ENCODE measurements around the gene CYBA. TPM values are rescaled to one million over a fixed set of nuclear protein-coding genes. Genes with fewer than 3 reads are reported as not detected.

The CYBA gene
- total and polyA plus RNA-seq, 9 of the 15 experiments (the other 6 are each of a cell fraction or from before 2014, with no cell fraction given): 0.34 to 683 (median 93.0) TPM

DNA sequence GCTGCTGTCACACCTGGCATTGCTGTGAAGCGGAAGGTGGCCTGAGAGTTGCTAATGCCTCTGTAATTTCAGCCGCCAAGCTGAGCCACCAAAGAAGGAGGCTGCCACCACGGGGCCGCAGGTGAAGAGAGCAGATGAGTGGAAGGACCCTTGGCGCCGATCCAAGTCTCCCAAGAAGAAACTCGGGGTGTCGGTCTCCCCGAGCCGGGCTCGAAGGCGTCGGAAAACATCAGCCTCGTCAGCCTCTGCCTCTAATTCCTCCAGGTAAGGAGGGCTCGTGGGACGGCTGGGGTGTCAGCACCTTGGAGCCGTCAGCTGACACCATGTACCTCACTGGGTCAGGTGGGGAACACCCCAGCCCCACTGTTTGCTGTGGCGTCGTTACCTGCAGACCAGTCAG lies 28.7 kb downstream of the CYBA start:
- peaks cover 88% of the 10 kb centered on the region for H3K36me3 ChIP-seq (ENCODE audit: control insufficient read depth, insufficient read depth, low read length)
- peaks cover 17 to 42% of the 10 kb centered on the region in 2 experiments; a peak in 4 of 5 replicates for H3K4me1 ChIP-seq (replicated peaks in 1 of 2; ENCODE audit: control insufficient read depth in 2 of 2, insufficient read depth in 2 of 2, low read length in 2 of 2)
- CTCF ChIA-PET (ENCODE audit: low intra/inter-chr PET ratio): no interaction called here
- DNase-seq (ENCODE audit: extremely low read depth in 1 of 4, low spot score in 3 of 4) (no peak), FAIRE-seq (no peak), ATAC-seq (no peak)
- H2AFZ ChIP-seq (ENCODE audit: low read depth, low read length): no peak overlapping the region
- no peak overlapping the region for H3K27ac ChIP-seq (ENCODE audit: extremely low read depth, low read depth, low read length)
- TF ChIP-seq PHF8 (IDR thresholded peaks at IDR 0.05; ENCODE audit: borderline replicate concordance, low read length) (no peak), NFIC (IDR thresholded peaks at IDR 0.05) (peak; percentile 66)
- H3K9ac ChIP-seq (ENCODE audit: insufficient read depth in 1 of 2, low read depth in 2 of 2, low read length in 2 of 2): peak overlapping the region in 1 of 2 experiments; percentile 30; a peak in 1 of 4 replicates
- 95% methylated on average over 19 of the region's 19 CpGs for WGBS (ENCODE audit: insufficient coverage, low coverage, missing lambda C conversion rate)
- no TSS peak for BruUV-seq (replicated peaks)
- peaks cover 31% of the 10 kb centered on the region for H3K79me2 ChIP-seq (ENCODE audit: control insufficient read depth, insufficient read depth, low read length)
- H3K9me1 ChIP-seq (ENCODE audit: control insufficient read depth, insufficient read depth, low read length): peaks cover 4% of the 10 kb centered on the region
- POLR2A ChIA-PET: no interaction called here
- H3K27me3 ChIP-seq (ENCODE audit: control insufficient read depth in 2 of 2, insufficient read depth in 2 of 2, low read length in 2 of 2): no peaks in the 10 kb centered on the region
- intact Hi-C loops (cut with micrococcal nuclease): no loop called here
- H3K9me3 ChIP-seq (replicated peaks; ENCODE audit: control insufficient read depth, insufficient read depth, low read depth, low read length): no peaks in the 10 kb centered on the region
- H4K20me1 ChIP-seq (replicated peaks; ENCODE audit: control insufficient read depth, insufficient read depth, low read length): peaks cover 8% of the 10 kb centered on the region; the same call in 1 of the 2 replicates
- no peak overlapping the region for H3K4me3 ChIP-seq
- in situ Hi-C loops (cut with MboI): no loop called here
- H3K4me2 ChIP-seq (ENCODE audit: insufficient read depth, low read length): no peak overlapping the region

GRCh38 chr16:88619859-88620815 lies 30.7 kb downstream of the CYBA start:
- DNase-seq (ENCODE audit: extremely low read depth in 1 of 4, low spot score in 3 of 4) (no peak), FAIRE-seq (peak; percentile 59), ATAC-seq (no peak)
- CTCF ChIA-PET (ENCODE audit: low intra/inter-chr PET ratio): no interaction called here
- intact Hi-C loops (cut with micrococcal nuclease) (no loop called here), in situ Hi-C loops (cut with MboI) (no loop called here)
- H3K27me3 ChIP-seq (ENCODE audit: control insufficient read depth in 2 of 2, insufficient read depth in 2 of 2, low read length in 2 of 2): no peaks in the 10 kb centered on the region
- H3K4me3 ChIP-seq: no peak overlapping the region
- TF ChIP-seq ZC3H4 (CRISPR knock-in tag; IDR thresholded peaks at IDR 0.05; ENCODE audit: borderline replicate concordance) (0 out of 2 replicates have a peak, but pooled peaks have one; percentile 26), BACH1 (tag; IDR thresholded peaks at IDR 0.05) (no peak), ID3 (CRISPR knock-in tag; IDR thresholded peaks at IDR 0.05) (no peak), ID3 (tag; IDR thresholded peaks at IDR 0.05) (no peak)
- H3K79me2 ChIP-seq (ENCODE audit: control insufficient read depth, insufficient read depth, low read length): peaks cover 47% of the 10 kb centered on the region
- no peak overlapping the region for H3K4me2 ChIP-seq (ENCODE audit: insufficient read depth, low read length)
- BruUV-seq (replicated peaks): no TSS peak
- H4K20me1 ChIP-seq (replicated peaks; ENCODE audit: control insufficient read depth, insufficient read depth, low read length): peaks cover 12% of the 10 kb centered on the region; the same call in 1 of the 2 replicates
- H2AFZ ChIP-seq (ENCODE audit: low read depth, low read length): no peak overlapping the region
- H3K9me1 ChIP-seq (ENCODE audit: control insufficient read depth, insufficient read depth, low read length): peaks cover 9% of the 10 kb centered on the region
- no peaks in the 10 kb centered on the region for H3K9me3 ChIP-seq (replicated peaks; ENCODE audit: control insufficient read depth, insufficient read depth, low read depth, low read length)
- H3K4me1 ChIP-seq (replicated peaks in 1 of 2; ENCODE audit: control insufficient read depth in 2 of 2, insufficient read depth in 2 of 2, low read length in 2 of 2): peaks cover 24 to 53% of the 10 kb centered on the region in 2 experiments; a peak in 4 of 5 replicates
- no peak overlapping the region for H3K27ac ChIP-seq (ENCODE audit: extremely low read depth, low read depth, low read length)
- WGBS (ENCODE audit: insufficient coverage, low coverage, missing lambda C conversion rate): 93% methylated on average over 14 of the region's 14 CpGs
- POLR2A ChIA-PET: interaction anchor here (0.5 to 1.3 kb wide), 6 partner anchors 9 to 523 kb away, joined by 3 to 5 read pairs (median 4); partner anchors contain the start of gene IL17C
- peaks cover 86% of the 10 kb centered on the region for H3K36me3 ChIP-seq (ENCODE audit: control insufficient read depth, insufficient read depth, low read length)
- no peak overlapping the region for H3K9ac ChIP-seq (ENCODE audit: insufficient read depth in 1 of 2, low read depth in 2 of 2, low read length in 2 of 2)
